ENCODE data around the gene VWCE. TPM values are rescaled to one million over a fixed set of nuclear protein-coding genes. Genes with fewer than 3 reads are reported as not detected.

The VWCE gene
- total and polyA plus RNA-seq, 2 donors from 2014 or later: 0.32 to 1.2 TPM

- TF ChIP-seq CTCF (IDR thresholded peaks at IDR 0.05; ENCODE audit: borderline replicate concordance, extremely low read depth, insufficient read depth): no peak
- Histone ChIP-seq H3K27me3 (ENCODE audit: control insufficient read depth, insufficient read depth, low read length) (no peaks in the 10 kb centered on the region), H3K4me3 (ENCODE audit: low read length in 3 of 3) (no peak overlapping the region), H3K4me1 (ENCODE audit: control insufficient read depth in 2 of 3, insufficient read depth in 2 of 3, low read depth in 1 of 3, low read length in 3 of 3) (no peaks in the 10 kb centered on the region), H3K27ac (ENCODE audit: low read depth in 2 of 2, low read length in 2 of 2) (no peak overlapping the region), H3K9ac (ENCODE audit: low read length in 3 of 3) (no peak overlapping the region), H3K36me3 (ENCODE audit: control insufficient read depth in 2 of 3, insufficient read depth in 3 of 3, low read length in 3 of 3) (peaks cover 35 to 97% (median 67%) of the 10 kb centered on the region in 3 donors), H3K9me3 (ENCODE audit: control insufficient read depth in 2 of 3, insufficient read depth in 1 of 3, low read length in 3 of 3) (no peaks in the 10 kb centered on the region)
- DNase-seq (no peak), FAIRE-seq (no peak)
- intact Hi-C loops (cut with DNase I): no loop called here
Observed at GRCh38 chr11:61310749-61311148, 15.6 kb upstream of the VWCE start.

GRCh38 chr11:61309739-61310138 lies 14.6 kb upstream of the VWCE start:
- no peak for TF ChIP-seq CTCF (IDR thresholded peaks at IDR 0.05; ENCODE audit: borderline replicate concordance, extremely low read depth, insufficient read depth)
- no peak overlapping the region for H3K4me3 ChIP-seq (ENCODE audit: low read length in 3 of 3)
- H3K36me3 ChIP-seq (ENCODE audit: control insufficient read depth in 2 of 3, insufficient read depth in 3 of 3, low read length in 3 of 3): peaks cover 32 to 93% (median 66%) of the 10 kb centered on the region in 3 donors
- no peak for DNase-seq
- H3K27ac ChIP-seq (ENCODE audit: low read depth in 2 of 2, low read length in 2 of 2): no peak overlapping the region
- no peaks in the 10 kb centered on the region for H3K4me1 ChIP-seq (ENCODE audit: control insufficient read depth in 2 of 3, insufficient read depth in 2 of 3, low read depth in 1 of 3, low read length in 3 of 3)
- intact Hi-C loops (cut with DNase I): no loop called here
- no peak for FAIRE-seq
- no peak overlapping the region for H3K9ac ChIP-seq (ENCODE audit: low read length in 3 of 3)
- H3K9me3 ChIP-seq (ENCODE audit: control insufficient read depth in 2 of 3, insufficient read depth in 1 of 3, low read length in 3 of 3): no peaks in the 10 kb centered on the region
- no peaks in the 10 kb centered on the region for H3K27me3 ChIP-seq (ENCODE audit: control insufficient read depth, insufficient read depth, low read length)

GRCh38 chr11:61309141-61309540 lies 14.0 kb upstream of the VWCE start:
- Histone ChIP-seq H3K27me3 (ENCODE audit: control insufficient read depth, insufficient read depth, low read length) (no peaks in the 10 kb centered on the region), H3K9me3 (ENCODE audit: control insufficient read depth in 2 of 3, insufficient read depth in 1 of 3, low read length in 3 of 3) (no peaks in the 10 kb centered on the region), H3K4me3 (ENCODE audit: low read length in 3 of 3) (no peak overlapping the region), H3K36me3 (ENCODE audit: control insufficient read depth in 2 of 3, insufficient read depth in 3 of 3, low read length in 3 of 3) (peaks cover 32 to 87% (median 61%) of the 10 kb centered on the region in 3 donors), H3K9ac (ENCODE audit: low read length in 3 of 3) (no peak overlapping the region), H3K4me1 (ENCODE audit: control insufficient read depth in 2 of 3, insufficient read depth in 2 of 3, low read depth in 1 of 3, low read length in 3 of 3) (no peaks in the 10 kb centered on the region), H3K27ac (ENCODE audit: low read depth in 2 of 2, low read length in 2 of 2) (no peak overlapping the region)
- intact Hi-C loops (cut with DNase I): no loop called here
- DNase-seq (peak in 2 of 5 donors; percentile 34 to 55), FAIRE-seq (no peak)
- no peak for TF ChIP-seq CTCF (IDR thresholded peaks at IDR 0.05; ENCODE audit: borderline replicate concordance, extremely low read depth, insufficient read depth)

- intact Hi-C loops (cut with DNase I): no loop called here
- Histone ChIP-seq H3K9me3 (ENCODE audit: control insufficient read depth in 2 of 3, insufficient read depth in 1 of 3, low read length in 3 of 3) (no peaks in the 10 kb centered on the region), H3K4me3 (ENCODE audit: low read length in 3 of 3) (no peak overlapping the region), H3K4me1 (ENCODE audit: control insufficient read depth in 2 of 3, insufficient read depth in 2 of 3, low read depth in 1 of 3, low read length in 3 of 3) (no peaks in the 10 kb centered on the region), H3K36me3 (ENCODE audit: control insufficient read depth in 2 of 3, insufficient read depth in 3 of 3, low read length in 3 of 3) (peaks cover 22 to 79% (median 57%) of the 10 kb centered on the region in 3 donors), H3K27ac (ENCODE audit: low read depth in 2 of 2, low read length in 2 of 2) (no peak overlapping the region), H3K27me3 (ENCODE audit: control insufficient read depth, insufficient read depth, low read length) (no peaks in the 10 kb centered on the region), H3K9ac (ENCODE audit: low read length in 3 of 3) (no peak overlapping the region)
- TF ChIP-seq CTCF (IDR thresholded peaks at IDR 0.05; ENCODE audit: borderline replicate concordance, extremely low read depth, insufficient read depth): no peak
- DNase-seq (peak in 1 of 5 donors; percentile 12), FAIRE-seq (no peak)
Observed at GRCh38 chr11:61307354-61307753, 12.2 kb upstream of the VWCE start.
